Panc1 (cell line): ENCODE data around the gene TEDC2. TPM values are rescaled to one million over a fixed set of nuclear protein-coding genes. Genes with fewer than 3 reads are reported as not detected.

Experiments
- ATAC-seq: fragments of 200-7000 bp; cut with Tn5 transposase; 2 replicates; pipeline ENCODE4 v1.9.1; 2020; ENCODE audit warnings: mild to moderate bottlenecking, moderate library complexity
- BruUV-seq: library from RNA; stranded (reverse); fragments of 400-500 nt; replicated peaks from 2 replicates; lab custom pipeline; 2021; lab: Mats Ljungman, UMichigan
- CTCF ChIA-PET: fragments of 300-600 bp; sonication (Branson Sonifier 250); formaldehyde crosslinking; loops from one replicate; lab custom pipeline; 2022; ENCODE audit warnings: antibody characterized with exemption; lab: Charles Lee
- POLR2A ChIA-PET: fragments of 300-600 bp; sonication (Branson Sonifier 250); formaldehyde crosslinking; loops from one replicate; lab custom pipeline; 2022; ENCODE audit warnings: antibody characterized with exemption; lab: Charles Lee
- DNase-seq: peaks from one replicate; pipeline ENCODE4 v3.0.0-alpha.2; 2010; ENCODE audit warnings: low read depth, low spot score
- H3K27ac ChIP-seq: 2 replicates; pipeline ENCODE4 v1.5.1; 2011; ENCODE audit warnings: mild to moderate bottlenecking, low read length, inconsistent platforms
- H3K27me3 ChIP-seq: fragments of 200-500 bp; sonication (Bioruptor generic); 2 replicates; pipeline ENCODE4 v1.6.0; 2014; ENCODE audit warnings: low read length, inconsistent platforms; ENCODE audit not compliant: control insufficient read depth, insufficient read depth
- H3K36me3 ChIP-seq: fragments of 200-500 bp; sonication (Bioruptor generic); 2 replicates; pipeline ENCODE4 v1.5.1; 2014; ENCODE audit warnings: inconsistent platforms, mild to moderate bottlenecking, low read length, moderate library complexity; ENCODE audit not compliant: control insufficient read depth, insufficient read depth
- H3K4me1 ChIP-seq: 2 replicates; pipeline ENCODE4 v1.5.1; 2011; ENCODE audit warnings: inconsistent platforms, mild to moderate bottlenecking, low read length, moderate library complexity; ENCODE audit not compliant: control insufficient read depth, insufficient read depth
- H3K4me3 ChIP-seq, 2 experiments: 2 replicates each; pipeline ENCODE4 v1.5.1; 2011 to 2012; ENCODE audit warnings: low read depth in 2 of 2, low read length in 2 of 2, mild to moderate bottlenecking in 2 of 2, inconsistent platforms in 1 of 2, moderate library complexity in 1 of 2
- H3K9me3 ChIP-seq: fragments of 200-500 bp; sonication (Bioruptor generic); 2 replicates; pipeline ENCODE4 v1.5.1; 2014; ENCODE audit warnings: low read depth, mild to moderate bottlenecking, inconsistent platforms, low read length, moderate library complexity; ENCODE audit not compliant: control insufficient read depth, insufficient read depth
- CTCF ChIP-seq: fragments of 450-650 bp; IDR thresholded peaks from 2 replicates; pipeline ENCODE4 v1.5.1; 2017; ENCODE audit warnings: mild to moderate bottlenecking
- POLR2AphosphoS5 ChIP-seq: IDR thresholded peaks from 2 replicates; pipeline ENCODE4 v1.6.1; 2012; ENCODE audit warnings: mild to moderate bottlenecking, low read depth, low read length, moderate library complexity
- REST ChIP-seq, 2 experiments: IDR thresholded peaks; 2 replicates each; pipeline ENCODE4 v1.6.1; 2011 to 2012; ENCODE audit warnings: low read depth in 2 of 2, control low read depth in 1 of 2, low read length in 1 of 2, mild to moderate bottlenecking in 1 of 2, moderate library complexity in 1 of 2; ENCODE audit not compliant: insufficient read depth in 1 of 2
- SIN3A ChIP-seq: IDR thresholded peaks from 2 replicates; pipeline ENCODE4 v1.6.1; 2012; ENCODE audit warnings: low read depth, mild to moderate bottlenecking, low read length, moderate library complexity, borderline replicate concordance; ENCODE audit not compliant: insufficient read depth
- TCF7L2 ChIP-seq: IDR thresholded peaks from 2 replicates; pipeline ENCODE4 v1.6.1; 2011; ENCODE audit warnings: mild to moderate bottlenecking, low read depth, low read length, inconsistent platforms
- in situ Hi-C: cut with HindIII; loops from 2 replicates; pipeline ENCODE4 v1.10.0; 2016; ENCODE audit warnings: low sequenced_read_pairs, low pct_unique_long_range_greater_than_20kb
- intact Hi-C: fragments of 100-400 bp; cut with micrococcal nuclease; formaldehyde crosslinking; loops from one replicate; pipeline ENCODE4 v1.10.0; 2022; ENCODE audit not compliant: unreplicated experiment
- total RNA-seq: library from RNA; stranded (reverse); gene quantifications from one replicate; pipeline ENCODE4 v1.2.1, GENCODE V29; 2021; ENCODE audit not compliant: unreplicated experiment

Gene TEDC2
- total RNA-seq, 1 experiment from 2014 or later: 25.0 TPM

GRCh38 chr16:2470234-2470601 is 10.3 kb downstream of the TEDC2 start:
- ATAC-seq (no peak), DNase-seq (no peak)
- Histone ChIP-seq H3K4me3 (no peak overlapping the region), H3K27ac (peak overlapping the region; percentile 95), H3K4me1 (peaks cover 45% of the 10 kb centered on the region), H3K9me3 (no peaks in the 10 kb centered on the region), H3K27me3 (no peaks in the 10 kb centered on the region), H3K36me3 (no peaks in the 10 kb centered on the region; the same call in 1 of the 2 replicates)
- no TSS peak for BruUV-seq
- TF ChIP-seq POLR2AphosphoS5 (no peak; the same call in 1 of the 2 replicates), REST (IDR thresholded peaks at IDR 0.05; ENCODE audit: insufficient read depth in 1 of 2, low read depth in 2 of 2, low read length in 1 of 2) (no peak), CTCF (no peak), TCF7L2 (no peak), SIN3A (no peak)
- CTCF ChIA-PET: interaction anchor here (1.5 kb wide), 1 partner anchor 31 kb away, joined by 6 read pairs; no protein-coding TSS in a partner anchor
- in situ Hi-C loops: no loop called here
- POLR2A ChIA-PET: interaction anchor here (0.6 kb wide), 1 partner anchor 220 kb away, joined by 7 read pairs; no protein-coding TSS in a partner anchor
- intact Hi-C loops: no loop called here

- Histone ChIP-seq H3K27ac (peak overlapping the region; percentile 95), H3K36me3 (no peaks in the 10 kb centered on the region; the same call in 1 of the 2 replicates), H3K9me3 (no peaks in the 10 kb centered on the region), H3K4me1 (peaks cover 45% of the 10 kb centered on the region), H3K4me3 (no peak overlapping the region; a peak in 1 of 4 replicates), H3K27me3 (no peaks in the 10 kb centered on the region)
- in situ Hi-C loops (no loop called here), intact Hi-C loops (no loop called here)
- DNase-seq: no peak
- POLR2A ChIA-PET: interaction anchor here (0.6 kb wide), 1 partner anchor 329 kb away, joined by 4 read pairs; no protein-coding TSS in a partner anchor
- CTCF ChIA-PET: interaction anchor here (1.5 kb wide), 1 partner anchor 30 kb away, joined by 6 read pairs; no protein-coding TSS in a partner anchor
- no TSS peak for BruUV-seq
- TF ChIP-seq SIN3A: no peak
- TF ChIP-seq REST (IDR thresholded peaks at IDR 0.05; ENCODE audit: insufficient read depth in 1 of 2, low read depth in 2 of 2, low read length in 1 of 2): no peak
- ATAC-seq: no peak
Measured at GRCh38 chr16:2470603-2471015, 10.7 kb downstream of the TEDC2 start.
